B cell (primary cell): ENCODE results near the gene EHD1. TPM values are rescaled to one million over a fixed set of nuclear protein-coding genes. Genes with fewer than 3 reads are reported as not detected.

ENCODE experiments used
- ATAC-seq: fragments of 200-7000 bp; cut with Tn5 transposase; one replicate; pipeline ENCODE4 v1.10.0; 2021; ENCODE audit warnings: low read depth, mild to moderate bottlenecking, moderate number of reproducible peaks, moderate library complexity
- CTCF ChIA-PET: fragments of 350-600 bp; sonication (Branson Sonifier 250); formaldehyde crosslinking; loops from one replicate; lab custom pipeline; 2021; ENCODE audit warnings: antibody characterized with exemption, inconsistent platforms; lab: Charles Lee
- POLR2A ChIA-PET: fragments of 350-600 bp; sonication (Branson Sonifier 250); formaldehyde crosslinking; loops from one replicate; lab custom pipeline; 2021; ENCODE audit warnings: antibody characterized with exemption; lab: Charles Lee
- DNase-seq: peaks from one replicate; pipeline ENCODE4 v3.0.0; 2013
- H2AFZ ChIP-seq: 2 replicates; pipeline ENCODE4 v1.6.1; 2012; ENCODE audit warnings: mild to moderate bottlenecking, low read depth, low read length; ENCODE audit not compliant: insufficient read depth, poor library complexity, severe bottlenecking
- H3K27ac ChIP-seq, 2 donors: 1 replicate in 1 of 2; 2 replicates in 1 of 2; pipeline ENCODE4 v1.5.1; 2012 to 2013; ENCODE audit warnings: low read length in 2 of 2, mild to moderate bottlenecking in 2 of 2, moderate library complexity in 1 of 2
- H3K27me3 ChIP-seq, 4 experiments: fragments of 200-600 bp in 1 of 4; sonication (generic) in 1 of 4; replicated peaks in 1 of 4; 1 replicate in 2 of 4; 2 replicates in 2 of 4; pipeline versions ENCODE4 v1.6.1 to v1.7.0; 2013 to 2016; ENCODE audit warnings: low read length in 3 of 4, mild to moderate bottlenecking in 2 of 4, mixed read lengths in 1 of 4, moderate library complexity in 1 of 4; ENCODE audit not compliant: insufficient read depth in 4 of 4, control insufficient read depth in 3 of 4; ENCODE audit errors: control extremely low read depth in 1 of 4
- H3K36me3 ChIP-seq, 2 experiments: replicated peaks in 1 of 2; 1 replicate in 1 of 2; 2 replicates in 1 of 2; pipeline versions ENCODE4 v1.6.1 to v1.7.1; 2013; ENCODE audit warnings: low read length in 1 of 2; ENCODE audit not compliant: insufficient read depth in 2 of 2, control insufficient read depth in 1 of 2; ENCODE audit errors: control extremely low read depth in 1 of 2, extremely low read depth in 1 of 2
- H3K4me1 ChIP-seq, 2 donors: fragments of 200-600 bp in 1 of 2; sonication (generic) in 1 of 2; 1 replicate in 1 of 2; 2 replicates in 1 of 2; pipeline versions ENCODE4 v1.5.1 to v1.6.1; 2013 to 2017; ENCODE audit warnings: low read length in 2 of 2; ENCODE audit not compliant: control insufficient read depth in 2 of 2, insufficient read depth in 2 of 2
- H3K4me2 ChIP-seq: replicated peaks from 2 replicates; pipeline ENCODE3; 2012; ENCODE audit warnings: mild to moderate bottlenecking, low read depth, low read length; ENCODE audit not compliant: poor library complexity, severe bottlenecking
- H3K4me3 ChIP-seq, 5 experiments: fragments of 200-600 bp in 1 of 5; sonication (generic) in 1 of 5; 1 replicate in 3 of 5; 2 replicates in 2 of 5; pipeline versions ENCODE4 v1.5.1 to v1.7.0; 2011 to 2016; ENCODE audit warnings: low read length in 4 of 5, mild to moderate bottlenecking in 4 of 5, low read depth in 2 of 5, control low read depth in 1 of 5, moderate library complexity in 1 of 5; ENCODE audit not compliant: insufficient read depth in 1 of 5; ENCODE audit errors: control extremely low read depth in 1 of 5, extremely low read depth in 1 of 5
- H3K79me2 ChIP-seq: fragments of 200-600 bp; sonication (generic); one replicate; pipeline ENCODE4 v1.6.0; 2016; ENCODE audit warnings: low read length; ENCODE audit not compliant: control insufficient read depth, insufficient read depth
- H3K9ac ChIP-seq: fragments of 200-600 bp; sonication (generic); 2 replicates; pipeline ENCODE4 v1.6.1; 2017; ENCODE audit warnings: mild to moderate bottlenecking, low read length, moderate library complexity
- H3K9me3 ChIP-seq, 3 donors: one replicate each; pipeline versions ENCODE4 v1.6.1 to v1.7.1; 2013; ENCODE audit warnings: low read length in 2 of 3; ENCODE audit not compliant: control insufficient read depth in 2 of 3, insufficient read depth in 1 of 3; ENCODE audit errors: control extremely low read depth in 1 of 3
- H4K20me1 ChIP-seq: 2 replicates; pipeline ENCODE4 v1.6.0; 2012; ENCODE audit warnings: mild to moderate bottlenecking, low read length; ENCODE audit not compliant: insufficient read depth, control insufficient read depth, poor library complexity, severe bottlenecking
- H3K27ac Mint-ChIP-seq: one replicate; pipeline ENCODE4 v1.8.0; 2021; ENCODE audit warnings: mixed read lengths
- H3K27me3 Mint-ChIP-seq: one replicate; pipeline ENCODE4 v1.8.0; 2021; ENCODE audit warnings: mixed read lengths
- H3K4me1 Mint-ChIP-seq: one replicate; pipeline ENCODE4 v1.8.0; 2021; ENCODE audit warnings: mixed read lengths
- H3K4me3 Mint-ChIP-seq: one replicate; pipeline ENCODE4 v1.8.0; 2021; ENCODE audit warnings: mixed read lengths
- H3K9me3 Mint-ChIP-seq: one replicate; pipeline ENCODE4 v1.8.0; 2022; ENCODE audit warnings: mixed read lengths; ENCODE audit not compliant: insufficient read depth
- CTCF ChIP-seq: fragments of 200-600 bp; IDR thresholded peaks from one replicate; pipeline ENCODE4 v1.8.0; 2022; ENCODE audit warnings: antibody characterized with exemption, mild to moderate bottlenecking
- EZH2 ChIP-seq: IDR thresholded peaks from 2 replicates; pipeline ENCODE4 v1.6.1; 2012; ENCODE audit warnings: borderline replicate concordance, low read depth, mild to moderate bottlenecking, moderate library complexity, low read length; ENCODE audit not compliant: insufficient read depth, poor library complexity, severe bottlenecking
- WGBS: methylation state at CpG from one replicate; pipeline ENCODE4 v1.1.5; 2013; ENCODE audit warnings: missing lambda C conversion rate; ENCODE audit not compliant: insufficient coverage; 5-methylcytosine and 5-hydroxymethylcytosine counted together
- intact Hi-C: fragments of 100-400 bp; cut with micrococcal nuclease; formaldehyde crosslinking; loops from one replicate; pipeline ENCODE4 v1.10.0; 2022
- polyA plus RNA-seq: library from polyadenylated mRNA; depleted of rRNA; stranded (reverse); fragments of >200 nt; gene quantifications from 2 replicates; pipeline ENCODE4 v1.2.3, GENCODE V29; 2012
- total RNA-seq, 2 donors: library from RNA; stranded (reverse); fragments of 120-200 nt in 1 of 2; gene quantifications; 1 replicate in 1 of 2; 2 replicates in 1 of 2; pipeline versions ENCODE4 v1.2.3 to v1.2.4, GENCODE V29; 2013 to 2022

EHD1 gene
- total and polyA plus RNA-seq, 2 donors (not counting 1 experiment from before 2014, with no cell fraction given), result 208 to 280 TPM

GRCh38 chr11:64804346-64805210, 73.8 kb downstream of the EHD1 start:
- peaks cover 11% of the 10 kb centered on the region for H4K20me1 ChIP-seq
- H2AFZ ChIP-seq, result no peak overlapping the region
- ATAC-seq (no peak), DNase-seq (peak; percentile 23)
- 94% methylated on average over 36 of the region's 41 CpGs for WGBS
- H3K36me3 ChIP-seq, result peaks cover 0 to 44% of the 10 kb centered on the region in 2 experiments
- Mint-ChIP-seq H3K9me3 (no peaks in the 10 kb centered on the region), H3K4me3 (peak overlapping the region; percentile 90), H3K27ac (no peak overlapping the region), H3K27me3 (no peaks in the 10 kb centered on the region), H3K4me1 (peaks cover 41% of the 10 kb centered on the region)
- H3K9me3 ChIP-seq, result no peaks in the 10 kb centered on the region
- H3K4me1 ChIP-seq, result peaks cover 43 to 51% of the 10 kb centered on the region in 2 donors
- CTCF ChIA-PET, result interaction anchor here (0.7 to 7.3 kb wide), 6 partner anchors 8 to 61 kb away, joined by 3 to 73 read pairs (median 4); partner anchors contain the start of gene RASGRP2
- intact Hi-C loops, result loop anchor here (5.0 kb wide), 1 partner anchor 333 kb away; no protein-coding TSS in a partner anchor
- no peak overlapping the region for H3K27ac ChIP-seq
- H3K9ac ChIP-seq, result no peak overlapping the region
- POLR2A ChIA-PET, result interaction anchor here (0.5 to 1.3 kb wide), 2 partner anchors 11 to 21 kb away, joined by 3 to 5 read pairs; no protein-coding TSS in a partner anchor
- no peak overlapping the region for H3K4me3 ChIP-seq
- TF ChIP-seq CTCF (no peak), EZH2 (no peak)
- no peaks in the 10 kb centered on the region for H3K27me3 ChIP-seq
- H3K79me2 ChIP-seq, result peaks cover 78% of the 10 kb centered on the region
- H3K4me2 ChIP-seq, result peak overlapping the region; percentile 94
